Subcutaneous adipose tissue (tissue), 4 donors: ENCODE measurements around the gene TFR2. TPM values are rescaled to one million over a fixed set of nuclear protein-coding genes. Genes with fewer than 3 reads are reported as not detected.

Experiments used
- CTCF ChIP-seq: fragments of 450-650 bp; IDR thresholded peaks from one replicate; pipeline ENCODE4 v1.5.1; 2016; ENCODE audit warnings: low read depth, mild to moderate bottlenecking, control low read depth, antibody characterized with exemption, moderate library complexity
- total RNA-seq, 4 donors: library from RNA; depleted of rRNA; stranded (reverse); fragments of >200 nt; gene quantifications; one replicate each; pipeline ENCODE4 v1.1.0, GENCODE V29; 2016

TFR2 gene
- total RNA-seq, 4 donors from 2014 or later: 0.49 to 0.94 (median 0.88) TPM; not detected in 1

DNA sequence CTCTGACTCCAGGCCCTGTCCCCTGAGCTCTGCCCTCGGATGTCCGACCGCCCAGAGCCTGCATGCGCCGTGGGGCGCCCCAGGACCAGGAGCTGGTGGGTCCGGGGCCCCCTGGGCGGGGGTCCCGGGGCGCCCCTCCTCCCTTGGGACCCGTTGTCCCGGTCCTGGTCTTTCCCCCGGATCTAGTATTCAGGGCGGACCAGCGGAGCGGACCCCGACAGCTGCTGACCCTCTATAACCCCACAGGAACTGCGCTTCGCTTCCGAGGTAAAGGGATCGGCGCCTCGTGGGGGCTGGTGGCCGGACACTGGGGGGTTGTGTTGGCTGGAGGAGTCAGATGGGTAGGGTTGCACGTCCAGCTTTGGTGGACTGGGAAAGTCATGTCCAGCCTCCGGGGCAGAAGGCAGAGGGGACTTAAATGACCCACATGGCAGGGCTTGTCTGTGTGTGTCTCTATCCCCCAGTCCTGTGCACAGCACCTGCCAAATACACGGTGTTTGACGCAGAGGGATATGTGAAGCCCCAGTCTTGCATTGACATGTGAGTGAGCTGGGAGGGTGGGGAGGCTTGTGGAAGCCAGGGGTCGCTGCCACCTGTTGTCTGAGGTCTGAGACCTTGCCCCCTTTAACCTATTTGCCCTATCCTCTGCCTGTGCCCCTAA lies 28.5 kb downstream of the TFR2 start:
- no peak for TF ChIP-seq CTCF

GRCh38 chr7:100611983-100612729 lies 29.2 kb downstream of the TFR2 start, which contains the start of gene MOSPD3:
MOSPD3 (plus strand) TSS chr7:100612540; CDS start chr7:100612792, 252 bp downstream.
- TF ChIP-seq CTCF: no peak

- TF ChIP-seq CTCF: no peak
Observed at GRCh38 chr7:100609958-100610357, 31.4 kb downstream of the TFR2 start.

GRCh38 chr7:100607111-100607510 lies 34.2 kb downstream of the TFR2 start:
- TF ChIP-seq CTCF: no peak

GRCh38 chr7:100606313-100606712 lies 35.0 kb downstream of the TFR2 start:
- no peak for TF ChIP-seq CTCF

DNA sequence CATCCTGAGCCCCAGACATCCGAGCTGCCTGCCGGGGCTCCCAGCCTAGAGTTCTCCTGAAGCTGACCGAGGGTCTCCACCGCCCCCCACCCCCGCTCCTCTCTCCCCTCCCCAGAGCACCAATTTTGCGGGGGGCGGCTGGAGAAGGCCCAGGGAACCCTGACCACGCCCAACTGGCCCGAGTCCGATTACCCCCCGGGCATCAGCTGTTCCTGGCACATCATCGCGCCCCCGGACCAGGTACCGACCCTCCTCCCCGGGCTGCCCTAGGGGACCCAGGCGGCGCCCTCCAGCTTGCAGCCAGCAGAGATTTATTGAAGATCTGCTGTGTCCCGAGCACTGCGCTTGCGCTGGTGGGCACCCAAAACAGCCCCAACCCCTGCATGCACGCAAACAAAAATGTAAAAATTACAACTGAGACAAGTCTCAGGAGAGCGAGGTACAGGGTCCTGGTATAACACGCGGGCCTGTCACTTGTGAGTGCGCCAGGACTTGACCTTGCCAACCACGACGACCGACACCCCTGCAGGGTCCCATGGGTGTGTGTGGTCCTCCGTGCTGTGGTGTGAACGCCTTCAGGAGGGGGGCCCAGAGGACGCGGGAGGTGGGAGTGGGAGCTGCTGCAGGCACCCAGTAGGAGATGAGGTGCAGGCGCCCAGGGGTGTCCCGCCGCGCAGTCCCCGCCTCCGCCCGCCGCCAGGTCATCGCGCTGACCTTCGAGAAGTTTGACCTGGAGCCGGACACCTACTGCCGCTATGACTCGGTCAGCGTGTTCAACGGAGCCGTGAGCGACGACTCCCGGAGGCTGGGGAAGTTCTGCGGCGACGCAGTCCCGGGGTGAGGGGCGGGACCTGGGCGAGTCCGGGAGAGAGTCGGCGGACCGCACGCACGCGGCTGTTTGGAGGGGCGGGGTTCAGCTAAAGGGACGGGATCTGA lies 36.1 kb downstream of the TFR2 start:
- no peak for TF ChIP-seq CTCF
